LNCaP clone FGC (cell line): Measurements from ENCODE around the gene TMEM50B.
A peak's percentile ranks its signal among the peaks of the same experiment; 100 is the strongest.

Source experiments
- DNase-seq: peaks from one replicate; pipeline ENCODE4 v3.0.0-alpha.2; 2011; ENCODE audit warnings: low read depth
- H3K4me3 ChIP-seq: 2 replicates; pipeline ENCODE4 v1.5.1; 2011; ENCODE audit warnings: mild to moderate bottlenecking, low read depth, low read length, control low read depth
- TF ChIP-seq, protein P1 (sequence below): IDR thresholded peaks from 2 replicates; pipeline ENCODE4 v1.5.1; 2012; ENCODE audit warnings: mild to moderate bottlenecking; ENCODE audit not compliant: control insufficient read depth, insufficient read depth; ENCODE audit errors: extremely low read depth

Gene TMEM50B

DNA sequence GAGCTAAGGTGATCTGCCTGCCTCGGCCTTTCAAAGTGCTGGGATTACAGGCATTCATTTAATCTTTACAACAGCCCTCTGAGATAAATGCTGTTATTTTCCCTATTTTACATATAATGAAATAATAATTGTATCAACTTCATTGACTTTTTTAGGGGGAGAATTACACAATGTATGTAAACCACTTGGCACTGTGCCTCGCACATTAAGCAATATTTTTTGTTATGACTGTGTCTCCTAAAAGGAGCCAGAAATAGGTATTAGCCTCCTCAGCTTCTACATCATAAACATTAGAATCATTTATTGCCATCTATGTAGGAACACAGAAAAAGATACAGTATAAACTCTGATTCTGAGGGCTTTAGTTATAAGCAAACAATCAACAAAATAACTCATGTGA lies 12.8 kb upstream of the TMEM50B start:
- DNase-seq: no peak
- TF ChIP-seq, protein P1, sequence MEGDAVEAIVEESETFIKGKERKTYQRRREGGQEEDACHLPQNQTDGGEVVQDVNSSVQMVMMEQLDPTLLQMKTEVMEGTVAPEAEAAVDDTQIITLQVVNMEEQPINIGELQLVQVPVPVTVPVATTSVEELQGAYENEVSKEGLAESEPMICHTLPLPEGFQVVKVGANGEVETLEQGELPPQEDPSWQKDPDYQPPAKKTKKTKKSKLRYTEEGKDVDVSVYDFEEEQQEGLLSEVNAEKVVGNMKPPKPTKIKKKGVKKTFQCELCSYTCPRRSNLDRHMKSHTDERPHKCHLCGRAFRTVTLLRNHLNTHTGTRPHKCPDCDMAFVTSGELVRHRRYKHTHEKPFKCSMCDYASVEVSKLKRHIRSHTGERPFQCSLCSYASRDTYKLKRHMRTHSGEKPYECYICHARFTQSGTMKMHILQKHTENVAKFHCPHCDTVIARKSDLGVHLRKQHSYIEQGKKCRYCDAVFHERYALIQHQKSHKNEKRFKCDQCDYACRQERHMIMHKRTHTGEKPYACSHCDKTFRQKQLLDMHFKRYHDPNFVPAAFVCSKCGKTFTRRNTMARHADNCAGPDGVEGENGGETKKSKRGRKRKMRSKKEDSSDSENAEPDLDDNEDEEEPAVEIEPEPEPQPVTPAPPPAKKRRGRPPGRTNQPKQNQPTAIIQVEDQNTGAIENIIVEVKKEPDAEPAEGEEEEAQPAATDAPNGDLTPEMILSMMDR: no peak
- no peak overlapping the region for H3K4me3 ChIP-seq

DNA sequence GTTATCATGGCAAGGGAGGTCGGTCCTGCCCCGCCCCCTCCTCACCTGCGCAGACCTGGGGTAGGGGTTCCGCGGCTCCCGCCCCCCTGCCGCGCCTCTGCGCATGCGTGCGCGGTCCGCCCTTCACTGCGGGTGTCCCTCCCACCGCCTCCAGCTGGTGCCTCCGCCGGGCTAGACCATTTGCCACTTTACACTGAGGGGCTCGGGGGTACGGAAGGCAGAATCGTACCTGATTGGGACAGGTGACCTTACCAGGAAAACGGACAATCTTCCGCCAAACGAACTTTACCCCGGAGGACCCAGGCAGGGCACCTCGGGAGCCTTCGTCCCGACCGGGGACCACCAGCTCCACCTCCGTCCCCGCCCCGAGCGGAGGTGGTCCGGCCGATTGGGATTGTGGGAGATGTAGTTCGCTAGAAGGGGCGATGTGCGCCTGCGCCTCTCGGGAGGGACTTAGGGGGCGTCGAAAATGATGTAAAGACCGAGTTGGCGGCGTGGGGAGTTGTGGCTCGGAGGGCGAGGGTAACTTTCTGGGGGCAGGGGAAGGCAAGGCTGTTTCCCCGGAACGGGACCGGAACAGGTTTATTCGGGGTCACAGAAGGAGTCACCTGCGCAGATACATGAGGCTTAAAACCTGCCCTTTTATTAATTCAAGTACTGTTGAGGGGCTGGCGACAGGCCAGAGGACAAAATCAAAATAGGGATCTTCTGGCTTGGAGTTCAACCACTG lies 11.8 kb upstream of the TMEM50B start, which contains the start of gene DNAJC28:
DNAJC28 (minus strand) TSS at position 344 of the 730 bp plus-strand sequence. CDS start 2,323 bp downstream, outside the sequence.
- peak; percentile 50 for DNase-seq
- H3K4me3 ChIP-seq: peak within 1 kb of the TSS; percentile 67
- TF ChIP-seq, protein P1: no peak

DNA sequence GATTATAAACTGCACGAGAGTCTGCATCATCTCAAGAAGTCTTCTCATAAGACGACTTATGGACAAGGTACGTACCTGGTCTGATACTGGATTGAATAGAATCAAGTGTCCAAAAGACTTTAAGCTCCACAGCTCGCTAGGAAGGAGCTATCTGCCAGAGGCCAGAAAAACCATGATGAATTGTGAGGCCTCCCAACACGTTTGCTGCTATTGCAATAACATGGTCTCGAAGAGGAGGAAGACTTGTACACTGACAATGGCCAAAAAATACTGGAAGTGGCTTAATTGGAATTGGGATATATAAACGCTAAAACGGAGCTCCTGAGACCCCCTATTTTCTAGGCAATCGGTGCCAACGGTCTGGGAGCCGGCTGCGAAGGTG lies 11.2 kb upstream of the TMEM50B start:
- H3K4me3 ChIP-seq: peak overlapping the region; percentile 67
- no peak for DNase-seq
- TF ChIP-seq, protein P1: no peak

DNA sequence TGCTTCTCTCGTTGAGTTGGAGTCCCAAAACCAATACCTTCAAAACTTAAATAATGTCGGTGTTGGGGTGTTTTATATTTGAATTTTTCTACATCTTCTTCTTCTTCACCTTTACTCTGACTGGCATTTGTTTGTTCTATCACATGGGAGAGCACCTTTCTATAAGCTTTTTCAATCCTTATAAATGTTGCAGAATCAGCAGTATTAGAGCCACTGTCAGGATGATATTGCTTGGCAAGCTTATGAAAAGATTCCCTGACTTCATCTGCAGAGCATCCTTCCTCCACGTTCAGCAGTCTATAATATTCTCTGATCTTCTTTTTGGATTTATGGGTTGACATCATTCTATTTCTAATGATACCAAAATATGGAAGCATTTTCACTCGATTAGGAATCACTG lies 9.2 kb upstream of the TMEM50B start:
- H3K4me3 ChIP-seq: no peak overlapping the region
- TF ChIP-seq, protein P1: no peak
- DNase-seq: no peak

DNA sequence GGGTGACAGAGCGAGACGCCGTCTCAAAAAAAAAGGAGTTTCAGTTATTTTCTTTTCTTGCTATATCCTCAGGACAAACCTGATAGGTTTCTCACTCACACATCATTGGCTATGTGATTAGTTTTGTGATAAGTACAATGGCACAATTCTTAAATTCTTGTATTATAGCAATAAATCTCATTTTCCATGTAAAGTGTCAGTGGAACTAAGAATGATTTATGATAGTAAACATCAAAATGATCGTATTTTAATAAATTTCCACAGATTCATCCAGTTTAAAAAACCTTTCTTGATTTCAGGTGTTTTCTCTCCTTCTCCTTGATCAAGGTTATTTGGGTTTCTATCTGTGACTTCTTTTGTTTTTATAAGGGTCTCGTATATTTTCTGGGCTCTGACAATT lies 8.2 kb upstream of the TMEM50B start:
- H3K4me3 ChIP-seq: no peak overlapping the region
- DNase-seq: no peak
- TF ChIP-seq, protein P1: no peak

DNA sequence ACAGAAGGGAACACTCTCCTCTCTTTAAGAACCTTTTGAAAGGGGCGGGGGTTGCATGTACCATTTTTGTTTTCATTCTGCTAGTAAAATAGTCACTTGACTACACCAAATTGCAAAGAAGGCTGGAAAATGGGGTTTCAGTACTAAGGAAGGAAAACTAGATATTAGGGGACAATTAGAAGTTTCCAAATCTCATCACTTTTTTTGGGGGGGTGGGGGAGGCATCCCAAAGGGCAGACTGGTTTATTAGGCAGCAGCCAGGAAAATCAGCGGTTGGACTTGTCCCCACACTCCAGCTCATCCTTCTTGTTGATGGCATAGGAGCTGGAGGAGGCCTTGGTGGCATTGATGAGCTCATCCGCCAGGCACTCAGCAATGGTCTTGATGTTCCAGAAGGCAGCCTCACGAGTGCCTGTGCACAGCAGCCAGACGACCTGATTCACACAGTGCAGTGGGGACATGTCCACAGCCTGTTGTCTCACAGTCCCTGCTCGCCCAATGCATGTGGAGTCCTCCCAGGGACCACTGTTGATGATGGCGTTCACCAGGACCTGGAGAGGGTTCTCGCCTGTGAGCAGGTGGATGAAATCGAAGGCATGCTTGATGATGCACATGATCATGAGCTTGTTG lies 1.7 kb upstream of the TMEM50B start:
- DNase-seq: no peak
- TF ChIP-seq, protein P1: no peak
- H3K4me3 ChIP-seq: no peak overlapping the region
